CD4-positive, alpha-beta memory T cell (primary cell): ENCODE results near the gene STAC. TPM values are rescaled to one million over a fixed set of nuclear protein-coding genes. Genes with fewer than 3 reads are reported as not detected.

Experiments
- CTCF ChIA-PET: fragments of 350-600 bp; sonication (Branson Sonifier 250); formaldehyde crosslinking; loops from one replicate; lab custom pipeline; 2021; ENCODE audit warnings: inconsistent platforms; ENCODE audit not compliant: partially characterized antibody; lab: Charles Lee
- POLR2A ChIA-PET: fragments of 350-600 bp; sonication (Branson Sonifier 250); formaldehyde crosslinking; loops from one replicate; lab custom pipeline; 2021; ENCODE audit not compliant: partially characterized antibody; lab: Charles Lee
- DNase-seq, 5 donors: peaks; one replicate each; pipeline versions ENCODE4 v3.0.0 to v3.0.0-alpha.2; 2020 to 2022; ENCODE audit warnings: mixed read lengths in 1 of 5
- H3K27ac ChIP-seq: one replicate; pipeline ENCODE4 v1.7.0; 2013; ENCODE audit warnings: low read depth, low read length
- H3K27me3 ChIP-seq: 2 replicates; pipeline ENCODE4 v1.7.0; 2013; ENCODE audit warnings: mild to moderate bottlenecking, low read length, moderate library complexity; ENCODE audit not compliant: insufficient read depth
- H3K36me3 ChIP-seq: 2 replicates; pipeline ENCODE4 v1.7.0; 2013; ENCODE audit warnings: mild to moderate bottlenecking, low read length, moderate library complexity; ENCODE audit not compliant: insufficient read depth
- H3K4me1 ChIP-seq: 2 replicates; pipeline ENCODE4 v1.7.0; 2013; ENCODE audit warnings: mild to moderate bottlenecking, low read length, moderate library complexity; ENCODE audit not compliant: insufficient read depth
- H3K4me3 ChIP-seq, 2 donors: one replicate each; pipeline ENCODE4 v1.7.0; 2013; ENCODE audit warnings: low read length in 2 of 2, mild to moderate bottlenecking in 1 of 2
- H3K9me3 ChIP-seq, 2 donors: one replicate each; pipeline ENCODE4 v1.7.0; 2013; ENCODE audit warnings: low read length in 2 of 2, control low read depth in 1 of 2; ENCODE audit not compliant: control insufficient read depth in 1 of 2
- H3K27ac Mint-ChIP-seq, 7 donors: one replicate each; pipeline ENCODE4 v1.8.0; 2020 to 2021; ENCODE audit warnings: mixed read lengths in 7 of 7, mild to moderate bottlenecking in 6 of 7, inconsistent platforms in 3 of 7, moderate library complexity in 3 of 7
- H3K27me3 Mint-ChIP-seq, 2 donors: one replicate each; pipeline ENCODE4 v1.8.0; 2020 to 2021; ENCODE audit warnings: mixed read lengths in 2 of 2
- H3K36me3 Mint-ChIP-seq, 2 donors: one replicate each; pipeline ENCODE4 v1.8.0; 2020 to 2021; ENCODE audit warnings: mixed read lengths in 2 of 2, inconsistent platforms in 1 of 2, mild to moderate bottlenecking in 1 of 2
- H3K4me1 Mint-ChIP-seq, 4 donors: one replicate each; pipeline ENCODE4 v1.8.0; 2020 to 2021; ENCODE audit warnings: mixed read lengths in 4 of 4, mild to moderate bottlenecking in 1 of 4
- H3K4me3 Mint-ChIP-seq, 8 donors: one replicate each; pipeline ENCODE4 v1.8.0; 2020 to 2021; ENCODE audit warnings: mixed read lengths in 8 of 8, mild to moderate bottlenecking in 7 of 8, moderate library complexity in 6 of 8, inconsistent platforms in 3 of 8
- H3K9me3 Mint-ChIP-seq, 8 donors: one replicate each; pipeline ENCODE4 v1.8.0; 2020 to 2021; ENCODE audit warnings: mixed read lengths in 8 of 8, mild to moderate bottlenecking in 5 of 8, inconsistent platforms in 3 of 8, moderate library complexity in 1 of 8
- intact Hi-C: fragments of 100-400 bp; cut with micrococcal nuclease; formaldehyde crosslinking; loops from one replicate; pipeline ENCODE4 v1.15.1; 2023
- polyA plus RNA-seq, 2 donors: library from polyadenylated mRNA; unstranded; fragments of 300-500 nt; fragmentation: Illumina TruSeq; gene quantifications; one replicate each; pipeline ENCODE4 v1.2.3, GENCODE V29; 2021
- total RNA-seq, 2 experiments: library from RNA; stranded (reverse); gene quantifications; one replicate each; pipeline ENCODE4 v1.2.3, GENCODE V29; 2021

The STAC gene
- total and polyA plus RNA-seq, 4 experiments from 2014 or later = not detected

DNA sequence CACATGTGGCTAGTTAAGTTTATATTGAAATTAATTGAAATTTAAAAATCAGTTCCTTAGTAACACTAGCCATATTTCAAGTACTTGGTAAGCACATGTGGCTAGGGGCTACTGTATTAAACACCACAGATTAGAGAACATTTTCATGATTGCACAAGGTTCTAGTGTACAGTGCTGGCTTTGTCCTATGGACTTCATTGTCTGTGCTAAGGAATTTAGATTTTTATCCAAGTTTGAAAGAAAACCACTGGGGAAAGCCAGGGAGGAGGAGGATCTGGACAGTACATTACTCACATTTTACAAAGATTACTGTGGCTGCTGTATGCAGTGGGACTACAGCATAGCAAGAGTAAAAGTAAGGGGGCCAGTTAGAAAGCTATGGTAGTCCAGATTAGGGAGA is 13.9 kb downstream of the STAC start:
- CTCF ChIA-PET = no interaction called here
- no peak overlapping the region for H3K4me3 ChIP-seq
- no peak overlapping the region for H3K27ac Mint-ChIP-seq
- H3K36me3 ChIP-seq = no peaks in the 10 kb centered on the region
- no peaks in the 10 kb centered on the region for H3K36me3 Mint-ChIP-seq
- no peaks in the 10 kb centered on the region for H3K27me3 ChIP-seq
- H3K9me3 ChIP-seq = no peaks in the 10 kb centered on the region
- DNase-seq = no peak
- no peaks in the 10 kb centered on the region for H3K4me1 Mint-ChIP-seq
- no peak overlapping the region for H3K4me3 Mint-ChIP-seq
- POLR2A ChIA-PET = no interaction called here
- no peak overlapping the region for H3K27ac ChIP-seq
- peaks cover 0 to 10% (median 1%) of the 10 kb centered on the region in 8 donors for H3K9me3 Mint-ChIP-seq
- H3K4me1 ChIP-seq = no peaks in the 10 kb centered on the region
- intact Hi-C loops = no loop called here
- peaks cover 8 to 9% of the 10 kb centered on the region in 2 donors for H3K27me3 Mint-ChIP-seq

DNA sequence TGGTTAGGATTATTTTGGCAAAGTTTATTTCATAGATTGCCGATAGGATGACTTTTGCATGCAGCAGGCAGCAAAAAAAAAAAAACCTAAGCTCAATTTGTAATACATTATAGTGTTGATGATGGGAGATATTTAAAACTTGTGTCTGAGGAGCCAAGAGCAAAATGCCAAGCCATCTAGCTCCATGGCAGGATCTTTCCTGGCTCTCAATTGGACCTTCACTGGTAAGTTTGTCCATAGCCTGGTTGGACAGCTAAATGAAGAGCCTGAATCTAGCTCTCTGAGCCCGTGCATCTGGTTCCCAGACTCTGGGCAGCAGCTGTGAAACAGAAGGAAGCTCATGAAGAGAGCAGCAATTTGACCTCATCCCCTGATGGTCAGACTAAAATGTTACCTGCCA is 17.5 kb downstream of the STAC start:
- no peak overlapping the region for H3K4me3 Mint-ChIP-seq
- H3K27ac Mint-ChIP-seq = no peak overlapping the region
- H3K36me3 Mint-ChIP-seq = no peaks in the 10 kb centered on the region
- peaks cover 1 to 2% of the 10 kb centered on the region in 2 donors for H3K27me3 Mint-ChIP-seq
- Histone ChIP-seq H3K9me3 (no peaks in the 10 kb centered on the region), H3K27me3 (no peaks in the 10 kb centered on the region), H3K4me1 (no peaks in the 10 kb centered on the region), H3K4me3 (no peak overlapping the region), H3K36me3 (no peaks in the 10 kb centered on the region), H3K27ac (no peak overlapping the region)
- H3K4me1 Mint-ChIP-seq = no peaks in the 10 kb centered on the region
- ChIA-PET POLR2A (no interaction called here), CTCF (interaction anchor here (0.7 to 1.1 kb wide), 2 partner anchors 10 to 20 kb away, joined by 3 to 4 read pairs; no protein-coding TSS in a partner anchor)
- peak in 1 of 5 donors; percentile 39 for DNase-seq
- intact Hi-C loops = no loop called here
- peaks cover 0 to 10% (median 0%) of the 10 kb centered on the region in 8 donors for H3K9me3 Mint-ChIP-seq

- Histone ChIP-seq H3K4me3 (no peak overlapping the region), H3K27ac (no peak overlapping the region), H3K27me3 (no peaks in the 10 kb centered on the region), H3K4me1 (no peaks in the 10 kb centered on the region), H3K9me3 (no peaks in the 10 kb centered on the region), H3K36me3 (no peaks in the 10 kb centered on the region)
- CTCF ChIA-PET = no interaction called here
- Mint-ChIP-seq H3K4me3 (no peak overlapping the region), H3K9me3 (peaks cover 0 to 4% (median 0%) of the 10 kb centered on the region in 8 donors), H3K27me3 (peaks cover 0 to 2% of the 10 kb centered on the region in 2 donors), H3K4me1 (no peaks in the 10 kb centered on the region), H3K36me3 (no peaks in the 10 kb centered on the region), H3K27ac (no peak overlapping the region)
- POLR2A ChIA-PET = no interaction called here
- no peak for DNase-seq
- intact Hi-C loops = no loop called here
These were observed 19.6 kb downstream of the STAC start for GRCh38 chr3:36399933-36400332.

DNA sequence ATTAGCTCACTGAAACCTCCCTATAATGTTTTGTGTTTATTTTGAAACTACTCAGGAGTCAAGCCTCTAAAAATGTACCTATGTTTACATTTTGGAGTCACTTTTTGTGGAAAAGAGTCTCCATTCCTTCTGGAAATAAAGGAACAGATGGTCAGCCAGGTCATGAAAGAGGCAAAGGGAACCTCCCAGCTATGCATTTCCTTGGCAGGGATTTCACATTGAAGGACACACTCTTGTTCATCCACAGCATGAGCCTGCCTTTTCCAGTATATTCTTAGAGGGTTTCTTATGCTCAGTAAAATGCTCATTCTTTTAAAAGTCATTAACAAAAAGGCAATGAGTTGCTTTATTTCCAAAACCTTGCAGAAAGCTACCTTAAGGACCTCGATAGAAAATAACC is 20.8 kb downstream of the STAC start:
- no peaks in the 10 kb centered on the region for H3K9me3 ChIP-seq
- no peaks in the 10 kb centered on the region for H3K27me3 ChIP-seq
- Mint-ChIP-seq H3K9me3 (peaks cover 0 to 4% (median 0%) of the 10 kb centered on the region in 8 donors), H3K4me3 (no peak overlapping the region), H3K27me3 (peaks cover 0 to 4% of the 10 kb centered on the region in 2 donors), H3K4me1 (no peaks in the 10 kb centered on the region), H3K36me3 (no peaks in the 10 kb centered on the region), H3K27ac (no peak overlapping the region)
- no peak overlapping the region for H3K4me3 ChIP-seq
- no peak overlapping the region for H3K27ac ChIP-seq
- no peaks in the 10 kb centered on the region for H3K36me3 ChIP-seq
- H3K4me1 ChIP-seq = no peaks in the 10 kb centered on the region
- CTCF ChIA-PET = no interaction called here
- intact Hi-C loops = no loop called here
- no peak for DNase-seq
- POLR2A ChIA-PET = no interaction called here

DNA sequence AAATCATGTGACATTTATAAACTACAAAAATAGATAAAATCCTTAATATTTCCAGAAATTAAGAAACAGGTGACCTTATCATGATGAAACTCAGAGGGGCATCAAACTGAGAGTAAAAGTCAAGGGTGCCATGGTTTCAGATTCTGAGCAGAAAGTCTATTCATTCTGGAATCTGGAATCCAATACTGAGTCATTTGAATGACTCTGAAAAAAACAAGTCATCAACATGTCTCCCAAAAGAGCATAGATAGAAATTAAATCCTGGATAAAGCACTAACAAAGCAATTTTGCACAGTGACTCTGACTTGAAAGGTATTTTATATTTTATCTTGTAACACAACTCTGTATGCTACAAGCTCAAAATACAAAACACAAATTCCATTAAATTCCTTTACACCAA is 23.4 kb downstream of the STAC start:
- POLR2A ChIA-PET = no interaction called here
- no peaks in the 10 kb centered on the region for H3K27me3 ChIP-seq
- Mint-ChIP-seq H3K36me3 (no peaks in the 10 kb centered on the region), H3K27ac (no peak overlapping the region), H3K4me3 (no peak overlapping the region), H3K9me3 (peaks cover 0 to 2% (median 0%) of the 10 kb centered on the region in 8 donors), H3K4me1 (no peaks in the 10 kb centered on the region), H3K27me3 (peaks cover 0 to 4% of the 10 kb centered on the region in 2 donors)
- CTCF ChIA-PET = no interaction called here
- H3K27ac ChIP-seq = no peak overlapping the region
- DNase-seq = no peak
- H3K9me3 ChIP-seq = no peaks in the 10 kb centered on the region
- no peaks in the 10 kb centered on the region for H3K36me3 ChIP-seq
- intact Hi-C loops = no loop called here
- no peak overlapping the region for H3K4me3 ChIP-seq
- H3K4me1 ChIP-seq = no peaks in the 10 kb centered on the region

GRCh38 chr3:36405190-36405589 is 24.9 kb downstream of the STAC start:
- Mint-ChIP-seq H3K4me1 (no peaks in the 10 kb centered on the region), H3K4me3 (no peak overlapping the region), H3K27me3 (peaks cover 0 to 4% of the 10 kb centered on the region in 2 donors), H3K9me3 (no peaks in the 10 kb centered on the region), H3K27ac (no peak overlapping the region), H3K36me3 (no peaks in the 10 kb centered on the region)
- ChIA-PET POLR2A (no interaction called here), CTCF (no interaction called here)
- H3K27ac ChIP-seq = no peak overlapping the region
- H3K4me1 ChIP-seq = no peaks in the 10 kb centered on the region
- no peak for DNase-seq
- H3K36me3 ChIP-seq = no peaks in the 10 kb centered on the region
- intact Hi-C loops = no loop called here
- H3K27me3 ChIP-seq = no peaks in the 10 kb centered on the region
- no peak overlapping the region for H3K4me3 ChIP-seq
- no peaks in the 10 kb centered on the region for H3K9me3 ChIP-seq

GRCh38 chr3:36408146-36408545 is 27.8 kb downstream of the STAC start:
- intact Hi-C loops = no loop called here
- Histone ChIP-seq H3K4me1 (no peaks in the 10 kb centered on the region), H3K27ac (no peak overlapping the region), H3K4me3 (no peak overlapping the region), H3K9me3 (no peaks in the 10 kb centered on the region), H3K27me3 (no peaks in the 10 kb centered on the region), H3K36me3 (no peaks in the 10 kb centered on the region)
- DNase-seq = no peak
- Mint-ChIP-seq H3K36me3 (no peaks in the 10 kb centered on the region), H3K9me3 (no peaks in the 10 kb centered on the region), H3K4me3 (no peak overlapping the region), H3K27ac (peak overlapping the region in 1 of 7 donors; percentile 1), H3K27me3 (peaks cover 0 to 1% of the 10 kb centered on the region in 2 donors), H3K4me1 (no peaks in the 10 kb centered on the region)
- POLR2A ChIA-PET = no interaction called here
- CTCF ChIA-PET = interaction anchor here (0.8 kb wide), 1 partner anchor 10 kb away, joined by 3 read pairs; no protein-coding TSS in a partner anchor

DNA sequence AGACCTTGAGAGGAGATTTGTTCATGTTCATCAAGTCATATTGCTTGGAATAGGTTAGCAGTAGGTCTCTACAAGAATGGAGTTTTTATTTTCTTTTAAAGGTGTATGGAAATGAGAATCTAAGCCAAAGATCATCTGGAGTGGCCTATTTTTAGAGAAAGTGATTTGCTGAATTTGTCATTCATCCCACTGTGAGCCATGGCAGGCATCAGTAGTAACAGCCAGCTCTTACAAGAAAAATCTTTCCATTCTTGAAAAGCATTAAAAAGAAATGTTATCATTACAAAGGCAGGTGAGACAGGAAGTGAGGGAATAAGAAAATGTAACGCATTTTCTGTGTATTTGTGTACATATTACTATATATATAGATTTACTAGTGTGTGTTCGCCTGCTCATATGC is 29.6 kb downstream of the STAC start:
- Mint-ChIP-seq H3K36me3 (no peaks in the 10 kb centered on the region), H3K9me3 (peaks cover 0 to 2% (median 0%) of the 10 kb centered on the region in 8 donors), H3K4me3 (no peak overlapping the region), H3K27me3 (peaks cover 0 to 1% of the 10 kb centered on the region in 2 donors), H3K4me1 (no peaks in the 10 kb centered on the region), H3K27ac (no peak overlapping the region)
- H3K36me3 ChIP-seq = no peaks in the 10 kb centered on the region
- H3K4me3 ChIP-seq = no peak overlapping the region
- no peak overlapping the region for H3K27ac ChIP-seq
- ChIA-PET POLR2A (no interaction called here), CTCF (no interaction called here)
- no peak for DNase-seq
- intact Hi-C loops = no loop called here
- H3K4me1 ChIP-seq = no peaks in the 10 kb centered on the region
- no peaks in the 10 kb centered on the region for H3K9me3 ChIP-seq
- no peaks in the 10 kb centered on the region for H3K27me3 ChIP-seq
